GM12878 (cell line): ENCODE results near the gene NRXN3.

Experiments used
- ATF7 ChIP-seq: fragments of 450-650 bp; IDR thresholded peaks from 2 replicates; pipeline ENCODE4 v1.6.1; 2016; ENCODE audit warnings: low read depth, mild to moderate bottlenecking
- BHLHE40 ChIP-seq, 2 experiments: fragments of 450-650 bp in 1 of 2; IDR thresholded peaks; 2 replicates each; pipeline ENCODE4 v1.6.1; 2011 to 2017; ENCODE audit warnings: low read depth in 2 of 2, borderline replicate concordance in 1 of 2, improper control_type of control experiment in 1 of 2, low read length in 1 of 2, mild to moderate bottlenecking in 1 of 2
- JUND ChIP-seq: IDR thresholded peaks from 2 replicates; pipeline ENCODE4 v1.6.1; 2012; ENCODE audit warnings: low read depth, mild to moderate bottlenecking, low read length, improper control_type of control experiment, moderate library complexity
- NFYB ChIP-seq: IDR thresholded peaks from 2 replicates; pipeline ENCODE4 v1.6.1; 2011; ENCODE audit warnings: low read depth, mild to moderate bottlenecking, low read length, improper control_type of control experiment, moderate library complexity; ENCODE audit not compliant: insufficient read depth
- POLR2A ChIP-seq: IDR thresholded peaks from 2 replicates; pipeline ENCODE4 v1.6.1; 2011; ENCODE audit warnings: low read depth, mild to moderate bottlenecking, low read length
- POLR2AphosphoS2 ChIP-seq: IDR thresholded peaks from 2 replicates; pipeline ENCODE4 v1.6.1; 2011; ENCODE audit warnings: low read depth, mild to moderate bottlenecking, low read length, improper control_type of control experiment, moderate library complexity
- POLR2AphosphoS5 ChIP-seq: IDR thresholded peaks from 2 replicates; pipeline ENCODE4 v1.6.1; 2011; ENCODE audit warnings: mild to moderate bottlenecking, low read length, inconsistent platforms
- TF ChIP-seq, protein P1 (sequence below): fragments of 450-650 bp; IDR thresholded peaks from 2 replicates; pipeline ENCODE4 v1.6.1; 2018; ENCODE audit warnings: mild to moderate bottlenecking, low read depth, moderate library complexity; ENCODE audit not compliant: partially characterized antibody
- TF ChIP-seq, protein P2 (sequence below), 3 experiments: IDR thresholded peaks in 2 of 3; conservative IDR thresholded peaks in 1 of 3; 2 replicates each; pipeline ENCODE4 v1.5.1; 2011; ENCODE audit warnings: low read depth in 3 of 3, low read length in 3 of 3, mild to moderate bottlenecking in 3 of 3, control low read depth in 2 of 3, moderate library complexity in 2 of 3, inconsistent platforms in 1 of 3, mixed read lengths in 1 of 3; ENCODE audit not compliant: control insufficient read depth in 2 of 3, insufficient read depth in 1 of 3; ENCODE audit errors: extremely low read depth in 1 of 3
- TF ChIP-seq, protein P3 (sequence below): IDR thresholded peaks from 2 replicates; pipeline ENCODE4 v1.6.1; 2011; ENCODE audit warnings: borderline replicate concordance, low read depth, mild to moderate bottlenecking, moderate library complexity, mixed read lengths, low read length; ENCODE audit not compliant: insufficient read depth; ENCODE audit errors: extremely low read length

DNA sequence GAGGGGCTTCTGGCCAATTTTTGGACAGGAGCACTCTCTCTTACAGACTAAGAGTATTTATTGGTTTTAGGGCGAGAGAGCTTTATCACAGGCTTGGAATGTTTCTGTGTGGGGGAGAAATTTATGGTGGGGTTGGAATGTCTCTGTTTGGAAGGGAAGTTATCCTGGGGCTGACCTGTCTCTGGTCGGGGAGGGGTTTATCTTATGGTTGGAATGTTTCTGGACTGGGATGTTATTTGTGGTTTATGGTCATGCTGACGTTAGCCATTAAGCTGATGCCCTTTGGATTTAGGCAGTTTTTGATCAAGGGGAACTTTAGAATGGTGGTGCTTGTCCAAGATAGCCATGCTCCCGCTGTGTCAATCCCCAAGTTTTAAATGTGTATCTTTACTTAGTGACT lies 1426.4 kb downstream of the NRXN3 start:
- TF ChIP-seq POLR2A (no peak), POLR2AphosphoS2 (no peak), BHLHE40 (IDR thresholded peaks at IDR 0.05; ENCODE audit: borderline replicate concordance in 1 of 2, low read depth in 2 of 2, low read length in 1 of 2) (no peak), JUND (no peak), ATF7 (no peak), POLR2AphosphoS5 (no peak), NFYB (no peak)
- TF ChIP-seq, protein P1, sequence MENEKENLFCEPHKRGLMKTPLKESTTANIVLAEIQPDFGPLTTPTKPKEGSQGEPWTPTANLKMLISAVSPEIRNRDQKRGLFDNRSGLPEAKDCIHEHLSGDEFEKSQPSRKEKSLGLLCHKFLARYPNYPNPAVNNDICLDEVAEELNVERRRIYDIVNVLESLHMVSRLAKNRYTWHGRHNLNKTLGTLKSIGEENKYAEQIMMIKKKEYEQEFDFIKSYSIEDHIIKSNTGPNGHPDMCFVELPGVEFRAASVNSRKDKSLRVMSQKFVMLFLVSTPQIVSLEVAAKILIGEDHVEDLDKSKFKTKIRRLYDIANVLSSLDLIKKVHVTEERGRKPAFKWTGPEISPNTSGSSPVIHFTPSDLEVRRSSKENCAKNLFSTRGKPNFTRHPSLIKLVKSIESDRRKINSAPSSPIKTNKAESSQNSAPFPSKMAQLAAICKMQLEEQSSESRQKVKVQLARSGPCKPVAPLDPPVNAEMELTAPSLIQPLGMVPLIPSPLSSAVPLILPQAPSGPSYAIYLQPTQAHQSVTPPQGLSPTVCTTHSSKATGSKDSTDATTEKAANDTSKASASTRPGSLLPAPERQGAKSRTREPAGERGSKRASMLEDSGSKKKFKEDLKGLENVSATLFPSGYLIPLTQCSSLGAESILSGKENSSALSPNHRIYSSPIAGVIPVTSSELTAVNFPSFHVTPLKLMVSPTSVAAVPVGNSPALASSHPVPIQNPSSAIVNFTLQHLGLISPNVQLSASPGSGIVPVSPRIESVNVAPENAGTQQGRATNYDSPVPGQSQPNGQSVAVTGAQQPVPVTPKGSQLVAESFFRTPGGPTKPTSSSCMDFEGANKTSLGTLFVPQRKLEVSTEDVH, result no peak
- TF ChIP-seq, protein P2, sequence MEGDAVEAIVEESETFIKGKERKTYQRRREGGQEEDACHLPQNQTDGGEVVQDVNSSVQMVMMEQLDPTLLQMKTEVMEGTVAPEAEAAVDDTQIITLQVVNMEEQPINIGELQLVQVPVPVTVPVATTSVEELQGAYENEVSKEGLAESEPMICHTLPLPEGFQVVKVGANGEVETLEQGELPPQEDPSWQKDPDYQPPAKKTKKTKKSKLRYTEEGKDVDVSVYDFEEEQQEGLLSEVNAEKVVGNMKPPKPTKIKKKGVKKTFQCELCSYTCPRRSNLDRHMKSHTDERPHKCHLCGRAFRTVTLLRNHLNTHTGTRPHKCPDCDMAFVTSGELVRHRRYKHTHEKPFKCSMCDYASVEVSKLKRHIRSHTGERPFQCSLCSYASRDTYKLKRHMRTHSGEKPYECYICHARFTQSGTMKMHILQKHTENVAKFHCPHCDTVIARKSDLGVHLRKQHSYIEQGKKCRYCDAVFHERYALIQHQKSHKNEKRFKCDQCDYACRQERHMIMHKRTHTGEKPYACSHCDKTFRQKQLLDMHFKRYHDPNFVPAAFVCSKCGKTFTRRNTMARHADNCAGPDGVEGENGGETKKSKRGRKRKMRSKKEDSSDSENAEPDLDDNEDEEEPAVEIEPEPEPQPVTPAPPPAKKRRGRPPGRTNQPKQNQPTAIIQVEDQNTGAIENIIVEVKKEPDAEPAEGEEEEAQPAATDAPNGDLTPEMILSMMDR (IDR thresholded peaks at IDR 0.05 in 2 of 3, conservative IDR thresholded peaks at IDR 0.05 in 1 of 3; ENCODE audit: control insufficient read depth in 2 of 3, extremely low read depth in 1 of 3, insufficient read depth in 1 of 3, low read depth in 3 of 3, low read length in 3 of 3), result no peak
- TF ChIP-seq, protein P3, sequence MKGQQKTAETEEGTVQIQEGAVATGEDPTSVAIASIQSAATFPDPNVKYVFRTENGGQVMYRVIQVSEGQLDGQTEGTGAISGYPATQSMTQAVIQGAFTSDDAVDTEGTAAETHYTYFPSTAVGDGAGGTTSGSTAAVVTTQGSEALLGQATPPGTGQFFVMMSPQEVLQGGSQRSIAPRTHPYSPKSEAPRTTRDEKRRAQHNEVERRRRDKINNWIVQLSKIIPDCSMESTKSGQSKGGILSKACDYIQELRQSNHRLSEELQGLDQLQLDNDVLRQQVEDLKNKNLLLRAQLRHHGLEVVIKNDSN, result no peak
